Esophagus squamous epithelium (tissue), 4 donors: Measurements from ENCODE around the gene RIT2.

ENCODE experiments used
- CTCF ChIP-seq, 6 experiments: fragments of 450-650 bp in 4 of 6; fragments of 200-600 bp in 2 of 6; sonication (generic) in 2 of 6; IDR thresholded peaks; one replicate each; pipeline ENCODE4 v1.5.1; 2016 to 2019; ENCODE audit warnings: antibody characterized with exemption in 6 of 6, mild to moderate bottlenecking in 4 of 6, moderate library complexity in 4 of 6
- POLR2A ChIP-seq, 4 donors: fragments of 450-650 bp; IDR thresholded peaks; one replicate each; pipeline ENCODE4 v1.6.1; 2017; ENCODE audit warnings: antibody characterized with exemption in 4 of 4, mild to moderate bottlenecking in 4 of 4, moderate library complexity in 3 of 4

- TF ChIP-seq CTCF (IDR thresholded peaks at IDR 0.05) (no peak), POLR2A (IDR thresholded peaks at IDR 0.05) (no peak)
These were observed 214.3 kb downstream of the RIT2 start for GRCh38 chr18:42901161-42901560.
